HG03521 (cell line): ENCODE results near the gene TMEM196.

ENCODE experiments used
- ATAC-seq: cut with Tn5 transposase; IDR thresholded peaks from one replicate; pipeline ENCODE4 v1.9.1; 2021; ENCODE audit warnings: mild to moderate bottlenecking, moderate library complexity; ENCODE audit not compliant: unreplicated experiment

TMEM196 gene

GRCh38 chr7:19772841-19773760 lies at the start of gene TMEM196:
TMEM196 (minus strand) TSS chr7:19773617; CDS start chr7:19772696, 921 bp downstream.
- ATAC-seq = no peak

- ATAC-seq = no peak
Observed at GRCh38 chr7:19816128-19816527, 42.7 kb upstream of the TMEM196 start.

GRCh38 chr7:19815546-19815945 lies 42.1 kb upstream of the TMEM196 start:
- ATAC-seq = no peak

GRCh38 chr7:19814776-19815175 lies 41.4 kb upstream of the TMEM196 start:
- no peak for ATAC-seq

- ATAC-seq = no peak
Observed at GRCh38 chr7:19811386-19811785, 38.0 kb upstream of the TMEM196 start.

GRCh38 chr7:19798986-19799385 lies 25.6 kb upstream of the TMEM196 start:
- no peak for ATAC-seq

GRCh38 chr7:19783541-19783940 lies 10.1 kb upstream of the TMEM196 start:
- ATAC-seq = no peak

- ATAC-seq = no peak
Observed at GRCh38 chr7:19776981-19777380, 3.6 kb upstream of the TMEM196 start.

- ATAC-seq = no peak
Observed at GRCh38 chr7:19775578-19775977, 2.2 kb upstream of the TMEM196 start.

GRCh38 chr7:19772306-19772705 lies 1.1 kb downstream of the TMEM196 start:
- no peak for ATAC-seq

GRCh38 chr7:19762631-19763030 lies 10.8 kb downstream of the TMEM196 start:
- no peak for ATAC-seq

- no peak for ATAC-seq
Observed at GRCh38 chr7:19754521-19755116, 18.8 kb downstream of the TMEM196 start.

GRCh38 chr7:19752020-19752419 lies 21.4 kb downstream of the TMEM196 start:
- ATAC-seq = no peak

GRCh38 chr7:19749658-19750057 lies 23.8 kb downstream of the TMEM196 start:
- ATAC-seq = no peak

- peak; percentile 44 for ATAC-seq
Observed at GRCh38 chr7:19747740-19748339, 25.6 kb downstream of the TMEM196 start.

- no peak for ATAC-seq
Observed at GRCh38 chr7:19744075-19744474, 29.3 kb downstream of the TMEM196 start.

GRCh38 chr7:19728716-19729115 lies 44.7 kb downstream of the TMEM196 start:
- ATAC-seq = no peak

- ATAC-seq = no peak
Observed at GRCh38 chr7:19725770-19726169, 47.6 kb downstream of the TMEM196 start.

GRCh38 chr7:19715499-19715898 lies 57.9 kb downstream of the TMEM196 start:
- ATAC-seq = no peak

GRCh38 chr7:19713676-19714075 lies 59.7 kb downstream of the TMEM196 start:
- ATAC-seq = no peak

GRCh38 chr7:19709249-19709578 lies 64.2 kb downstream of the TMEM196 start:
- no peak for ATAC-seq
